A673 (cell line): ENCODE data around the gene MED19. TPM values are rescaled to one million over a fixed set of nuclear protein-coding genes. Genes with fewer than 3 reads are reported as not detected.
A peak's percentile ranks its signal among the peaks of the same experiment; 100 is the strongest.

ENCODE experiments used
- BruUV-seq: library from RNA; stranded (reverse); fragments of 400-500 nt; replicated peaks from 2 replicates; lab custom pipeline; 2021; lab: Mats Ljungman, UMichigan
- CTCF ChIA-PET: fragments of 300-600 bp; sonication (Branson Sonifier 250); formaldehyde crosslinking; loops from one replicate; lab custom pipeline; 2022; ENCODE audit warnings: antibody characterized with exemption; lab: Charles Lee
- POLR2A ChIA-PET: fragments of 300-600 bp; sonication (Branson Sonifier 250); formaldehyde crosslinking; loops from one replicate; lab custom pipeline; 2022; ENCODE audit warnings: antibody characterized with exemption; ENCODE audit not compliant: low non-redundant PET; lab: Charles Lee
- DNase-seq: peaks from one replicate; pipeline ENCODE4 v3.0.0-alpha.2; 2015; ENCODE audit warnings: low spot score
- H3K27ac ChIP-seq: fragments of 200-600 bp; sonication (generic); 2 replicates; pipeline ENCODE4 v1.5.1; 2016; ENCODE audit warnings: mixed run types, low read depth, mild to moderate bottlenecking, mixed read lengths, antibody characterized with exemption, low read length; ENCODE audit not compliant: poor library complexity, severe bottlenecking
- H3K27me3 ChIP-seq: fragments of 200-600 bp; sonication (generic); replicated peaks from 2 replicates; pipeline ENCODE4 v1.6.1; 2017; ENCODE audit warnings: mixed run types, low read depth, mild to moderate bottlenecking, mixed read lengths, antibody characterized with exemption, low read length; ENCODE audit not compliant: insufficient read depth, poor library complexity
- H3K36me3 ChIP-seq: fragments of 200-600 bp; sonication (generic); 2 replicates; pipeline ENCODE4 v1.6.1; 2016; ENCODE audit warnings: mixed run types, mild to moderate bottlenecking, mixed read lengths, antibody characterized with exemption, low read length; ENCODE audit not compliant: insufficient read depth, poor library complexity, severe bottlenecking
- H3K4me1 ChIP-seq: fragments of 200-600 bp; sonication (generic); 2 replicates; pipeline ENCODE4 v1.6.1; 2017; ENCODE audit warnings: mixed run types, mild to moderate bottlenecking, mixed read lengths, antibody characterized with exemption, low read length; ENCODE audit not compliant: insufficient read depth, poor library complexity, severe bottlenecking
- H3K4me3 ChIP-seq: fragments of 200-600 bp; sonication (generic); 2 replicates; pipeline ENCODE4 v1.5.1; 2016; ENCODE audit warnings: low read depth, mixed run types, mild to moderate bottlenecking, mixed read lengths, low read length; ENCODE audit not compliant: poor library complexity, severe bottlenecking
- H3K9me3 ChIP-seq: fragments of 200-600 bp; sonication (generic); 2 replicates; pipeline ENCODE4 v1.6.1; 2016; ENCODE audit warnings: mixed run types, low read depth, mild to moderate bottlenecking, mixed read lengths, antibody characterized with exemption, low read length; ENCODE audit not compliant: poor library complexity, severe bottlenecking
- EZH2 ChIP-seq: fragments of 200-600 bp; sonication (generic); IDR thresholded peaks from 2 replicates; pipeline ENCODE4 v1.6.1; 2017; ENCODE audit warnings: borderline replicate concordance, low read depth, mild to moderate bottlenecking, mixed read lengths, antibody characterized with exemption, low read length; ENCODE audit not compliant: poor library complexity, severe bottlenecking
- intact Hi-C: fragments of 100-400 bp; cut with micrococcal nuclease; formaldehyde crosslinking; loops from one replicate; pipeline ENCODE4 v1.10.0; 2022; ENCODE audit not compliant: unreplicated experiment
- total RNA-seq: library from RNA; stranded (reverse); gene quantifications from 2 replicates; pipeline ENCODE4 v1.2.3, GENCODE V29; 2021
- TF ChIP-seq, protein P1 (sequence below): fragments of 300-800, 200-600 bp; sonication (generic); conservative IDR thresholded peaks from 2 replicates; pipeline ENCODE4 v1.5.1; 2017; ENCODE audit warnings: low read depth, mild to moderate bottlenecking, antibody characterized with exemption, low read length, moderate library complexity, mixed read lengths

Gene MED19
- total RNA-seq, 1 experiment from 2014 or later: 43.6 TPM

DNA sequence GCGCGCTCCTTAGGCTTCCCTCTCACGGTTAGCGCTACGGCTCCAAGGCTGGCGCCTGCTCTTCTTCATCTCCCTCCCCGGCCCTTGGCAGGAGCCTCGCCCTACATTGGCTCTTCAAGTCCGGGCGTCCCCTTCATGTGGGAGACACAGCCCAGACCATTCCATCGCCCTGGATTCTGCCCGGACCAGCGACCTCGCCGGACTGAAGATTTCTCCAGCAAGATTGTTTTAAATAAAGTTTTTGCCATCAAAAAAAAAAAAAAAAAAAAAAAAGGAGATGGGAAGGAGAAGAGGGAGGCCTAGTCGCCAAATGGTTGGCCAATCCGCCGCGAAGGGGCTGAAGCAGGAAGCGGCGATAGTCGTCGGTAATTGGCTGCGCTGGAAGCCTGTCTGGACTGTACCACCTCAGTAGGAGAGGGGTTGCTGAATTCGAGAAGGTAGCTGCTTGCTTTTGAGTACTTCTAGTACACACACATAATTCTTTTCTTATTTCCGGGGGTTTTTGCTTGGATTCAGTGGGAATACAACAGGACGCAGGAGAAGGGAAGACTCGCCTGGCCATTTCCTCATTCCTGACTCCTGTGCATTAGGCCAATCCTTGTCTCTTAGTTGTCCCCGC is 44.8 kb downstream of the MED19 start:
- BruUV-seq: no TSS peak
- intact Hi-C loops: loop anchor here (5.0 kb wide), 2 partner anchors 45 to 330 kb away; partner anchors contain the start of genes MED19, P2RX3, SSRP1 and TMX2
- ChIA-PET CTCF (interaction anchor here (1.1 kb wide), 1 partner anchor 23 kb away, joined by 3 read pairs; no protein-coding TSS in a partner anchor), POLR2A (no interaction called here)
- TF ChIP-seq EZH2: no peak
- TF ChIP-seq, protein P1, sequence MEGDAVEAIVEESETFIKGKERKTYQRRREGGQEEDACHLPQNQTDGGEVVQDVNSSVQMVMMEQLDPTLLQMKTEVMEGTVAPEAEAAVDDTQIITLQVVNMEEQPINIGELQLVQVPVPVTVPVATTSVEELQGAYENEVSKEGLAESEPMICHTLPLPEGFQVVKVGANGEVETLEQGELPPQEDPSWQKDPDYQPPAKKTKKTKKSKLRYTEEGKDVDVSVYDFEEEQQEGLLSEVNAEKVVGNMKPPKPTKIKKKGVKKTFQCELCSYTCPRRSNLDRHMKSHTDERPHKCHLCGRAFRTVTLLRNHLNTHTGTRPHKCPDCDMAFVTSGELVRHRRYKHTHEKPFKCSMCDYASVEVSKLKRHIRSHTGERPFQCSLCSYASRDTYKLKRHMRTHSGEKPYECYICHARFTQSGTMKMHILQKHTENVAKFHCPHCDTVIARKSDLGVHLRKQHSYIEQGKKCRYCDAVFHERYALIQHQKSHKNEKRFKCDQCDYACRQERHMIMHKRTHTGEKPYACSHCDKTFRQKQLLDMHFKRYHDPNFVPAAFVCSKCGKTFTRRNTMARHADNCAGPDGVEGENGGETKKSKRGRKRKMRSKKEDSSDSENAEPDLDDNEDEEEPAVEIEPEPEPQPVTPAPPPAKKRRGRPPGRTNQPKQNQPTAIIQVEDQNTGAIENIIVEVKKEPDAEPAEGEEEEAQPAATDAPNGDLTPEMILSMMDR: no peak
- no peaks in the 10 kb centered on the region for H3K9me3 ChIP-seq
- peaks cover 10% of the 10 kb centered on the region for H3K4me1 ChIP-seq
- peak overlapping the region; percentile 70 for H3K4me3 ChIP-seq
- no peaks in the 10 kb centered on the region for H3K27me3 ChIP-seq
- H3K36me3 ChIP-seq: peaks cover 6% of the 10 kb centered on the region
- peak; percentile 99 for DNase-seq
- H3K27ac ChIP-seq: peak overlapping the region; percentile 97

DNA sequence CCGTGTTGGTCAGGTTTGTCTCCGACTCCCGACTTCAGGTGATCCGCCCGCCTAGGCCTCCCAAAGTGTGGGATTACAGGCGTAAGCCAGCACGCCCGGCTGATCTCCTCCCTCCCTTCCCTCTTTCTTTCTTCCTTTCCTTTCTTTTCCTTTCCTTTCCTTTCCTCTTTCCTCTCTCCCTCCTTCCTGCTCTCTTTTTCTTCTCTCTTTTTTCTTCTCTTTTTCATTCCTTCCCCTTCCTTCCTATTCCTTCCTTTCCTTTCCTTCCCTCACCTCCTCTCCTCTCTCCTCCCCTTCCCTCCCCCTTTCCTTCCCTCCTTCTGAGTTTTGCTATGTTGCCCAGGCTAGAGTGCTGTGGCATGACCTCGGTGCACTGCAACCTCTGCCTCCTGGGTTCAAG is 48.0 kb downstream of the MED19 start:
- POLR2A ChIA-PET: no interaction called here
- intact Hi-C loops: no loop called here

DNA sequence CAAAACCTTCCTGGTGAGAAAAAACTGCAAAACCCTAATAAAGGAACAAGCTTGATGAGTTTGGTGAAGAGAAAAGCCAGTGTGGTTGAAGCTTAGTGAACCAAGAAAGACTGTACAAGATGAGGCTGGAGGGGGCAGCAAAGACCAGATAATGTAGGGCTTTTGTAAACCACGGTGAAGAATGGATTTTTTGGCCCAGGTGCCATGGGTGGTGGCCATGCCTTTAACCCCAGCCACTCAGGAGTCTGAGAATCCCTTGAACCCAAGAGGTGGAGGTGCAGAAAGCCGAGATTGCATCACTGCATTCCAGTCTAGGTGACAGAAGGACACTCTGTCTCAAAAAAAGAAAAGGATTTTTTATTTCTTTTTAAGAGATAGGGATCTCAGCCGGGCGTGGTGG is 49.1 kb downstream of the MED19 start:
- Histone ChIP-seq H3K9me3 (no peaks in the 10 kb centered on the region), H3K36me3 (peaks cover 26% of the 10 kb centered on the region), H3K27ac (no peak overlapping the region), H3K27me3 (no peaks in the 10 kb centered on the region), H3K4me1 (peaks cover 4% of the 10 kb centered on the region), H3K4me3 (no peak overlapping the region)
- intact Hi-C loops: no loop called here
- no TSS peak for BruUV-seq
- POLR2A ChIA-PET: no interaction called here
- CTCF ChIA-PET: no interaction called here
- DNase-seq: no peak
- TF ChIP-seq, protein P1: 0 out of 2 replicates have a peak, but pooled peaks have one; percentile 16
- TF ChIP-seq EZH2: no peak

More for the DNA sequence above, 48.0 kb downstream of the MED19 start:
- H3K27me3 ChIP-seq: no peaks in the 10 kb centered on the region
- H3K36me3 ChIP-seq: peaks cover 26% of the 10 kb centered on the region
- no peak for TF ChIP-seq EZH2
- TF ChIP-seq, protein P1: no peak
- H3K4me1 ChIP-seq: peaks cover 5% of the 10 kb centered on the region
- no peaks in the 10 kb centered on the region for H3K9me3 ChIP-seq
- no peak overlapping the region for H3K4me3 ChIP-seq
- CTCF ChIA-PET: interaction anchor here (0.6 kb wide), 1 partner anchor 19 kb away, joined by 10 read pairs; no protein-coding TSS in a partner anchor
- no TSS peak for BruUV-seq
- no peak for DNase-seq
- H3K27ac ChIP-seq: no peak overlapping the region
